Astrocyte (in vitro differentiated cells and primary cell): ENCODE measurements around the gene ADAMTS17. TPM values are rescaled to one million over a fixed set of nuclear protein-coding genes. Genes with fewer than 3 reads are reported as not detected.
A peak's percentile ranks its signal among the peaks of the same experiment; 100 is the strongest.

Experiments
- DNase-seq: peaks from one replicate; pipeline ENCODE4 v3.0.0-alpha.2; 2010; ENCODE audit warnings: low read depth
- FAIRE-seq: peaks from 2 replicates; lab custom pipeline; 2011; peaks lifted over from hg19 to GRCh38; lab: Jason Lieb, UNC
- H2AFZ ChIP-seq: 2 replicates; pipeline ENCODE4 v1.6.0; 2012; ENCODE audit warnings: low read depth, low read length, inconsistent platforms
- H3K27ac ChIP-seq: 2 replicates; pipeline ENCODE4 v1.5.1; 2011; ENCODE audit warnings: low read depth, low read length, inconsistent platforms
- H3K27me3 ChIP-seq: 2 replicates; pipeline ENCODE4 v1.6.0; 2011; ENCODE audit warnings: low read length, inconsistent platforms; ENCODE audit not compliant: insufficient read depth
- H3K36me3 ChIP-seq: 2 replicates; pipeline ENCODE4 v1.5.1; 2011; ENCODE audit warnings: low read length, inconsistent platforms; ENCODE audit not compliant: insufficient read depth
- H3K4me1 ChIP-seq: 2 replicates; pipeline ENCODE4 v1.5.1; 2011; ENCODE audit warnings: low read length, inconsistent platforms; ENCODE audit not compliant: insufficient read depth
- H3K4me2 ChIP-seq: 2 replicates; pipeline ENCODE4 v1.6.0; 2012; ENCODE audit warnings: low read length, inconsistent platforms
- H3K4me3 ChIP-seq: 2 replicates; pipeline ENCODE4 v1.5.1; 2011; ENCODE audit warnings: low read depth, mild to moderate bottlenecking, low read length, inconsistent platforms; ENCODE audit not compliant: insufficient read depth
- H3K79me2 ChIP-seq: 2 replicates; pipeline ENCODE4 v1.6.0; 2012; ENCODE audit warnings: mild to moderate bottlenecking, low read length, inconsistent platforms; ENCODE audit not compliant: insufficient read depth
- H3K9ac ChIP-seq: 2 replicates; pipeline ENCODE4 v1.6.0; 2012; ENCODE audit warnings: mild to moderate bottlenecking, low read length, inconsistent platforms
- H3K9me3 ChIP-seq: 2 replicates; pipeline ENCODE4 v1.5.1; 2012; ENCODE audit warnings: low read depth, mild to moderate bottlenecking, low read length, inconsistent platforms; ENCODE audit not compliant: insufficient read depth
- H4K20me1 ChIP-seq: 2 replicates; pipeline ENCODE4 v1.6.0; 2012; ENCODE audit warnings: low read length, inconsistent platforms; ENCODE audit not compliant: insufficient read depth
- H3K27ac Mint-ChIP-seq: one replicate; pipeline ENCODE4 v1.8.0; 2021; ENCODE audit warnings: mild to moderate bottlenecking, mixed read lengths; ENCODE audit not compliant: unreplicated experiment
- H3K27me3 Mint-ChIP-seq: one replicate; pipeline ENCODE4 v1.8.0; 2021; ENCODE audit warnings: low read depth, mixed read lengths; ENCODE audit not compliant: unreplicated experiment
- H3K36me3 Mint-ChIP-seq: one replicate; pipeline ENCODE4 v1.8.0; 2021; ENCODE audit warnings: low read depth, mixed read lengths; ENCODE audit not compliant: unreplicated experiment
- H3K4me1 Mint-ChIP-seq: one replicate; pipeline ENCODE4 v1.8.0; 2021; ENCODE audit warnings: low read depth, mixed read lengths; ENCODE audit not compliant: unreplicated experiment
- H3K4me3 Mint-ChIP-seq: one replicate; pipeline ENCODE4 v1.8.0; 2021; ENCODE audit warnings: mild to moderate bottlenecking, moderate library complexity, mixed read lengths; ENCODE audit not compliant: unreplicated experiment
- H3K9me3 Mint-ChIP-seq: one replicate; pipeline ENCODE4 v1.8.0; 2021; ENCODE audit warnings: mild to moderate bottlenecking, mixed read lengths; ENCODE audit not compliant: unreplicated experiment
- EZH2 ChIP-seq: IDR thresholded peaks from 2 replicates; pipeline ENCODE4 v1.6.1; 2012; ENCODE audit warnings: mild to moderate bottlenecking, low read length, inconsistent platforms; ENCODE audit not compliant: insufficient read depth
- total RNA-seq: library from RNA; stranded (reverse); gene quantifications from 2 replicates; pipeline ENCODE4 v1.2.1, GENCODE V29; 2021
- TF ChIP-seq, protein P1 (sequence below): IDR thresholded peaks from 2 replicates; pipeline ENCODE4 v1.5.1; 2011; ENCODE audit warnings: low read depth, mild to moderate bottlenecking, inconsistent platforms, low read length, moderate library complexity; ENCODE audit not compliant: insufficient read depth

ADAMTS17 gene
- total RNA-seq, 1 donor from 2014 or later, result 0.27 TPM

DNA sequence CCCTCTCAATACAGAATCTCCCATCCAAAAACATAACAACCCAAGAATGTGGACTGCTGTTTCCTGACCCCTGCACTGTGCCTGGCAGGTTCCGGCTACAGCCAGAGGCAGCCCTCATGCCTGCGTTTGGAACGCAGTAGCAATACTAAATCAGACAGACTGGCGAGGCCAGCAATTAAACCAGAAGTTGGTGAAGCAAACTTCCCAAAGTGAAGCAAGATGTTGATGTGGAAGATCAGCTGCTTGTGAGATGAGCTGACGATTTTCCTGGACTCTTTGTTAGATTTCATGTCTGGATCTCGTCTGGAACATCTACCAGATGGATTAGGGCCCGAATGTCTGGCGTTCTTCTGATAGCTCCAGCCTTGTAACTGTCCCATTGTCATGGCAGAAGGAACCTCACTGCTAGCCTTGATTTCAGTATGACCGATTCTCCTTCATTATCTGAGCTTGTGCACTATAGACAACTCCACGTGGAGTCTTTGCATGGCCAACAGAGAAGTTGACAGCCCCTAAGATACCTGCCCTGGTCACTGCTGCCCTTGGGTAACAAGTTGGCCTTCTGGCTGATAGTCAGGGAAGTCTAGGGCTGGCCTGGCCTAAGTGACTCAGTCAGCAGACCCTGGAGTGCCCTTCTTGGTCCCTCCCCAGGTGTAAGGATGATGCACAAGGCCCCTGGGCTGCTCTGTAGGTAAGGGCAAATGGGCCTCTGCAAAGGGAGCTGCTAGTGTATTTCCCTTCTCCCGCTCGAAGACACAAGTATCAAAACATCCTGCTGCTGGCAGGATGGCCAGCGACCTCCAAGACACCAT, 126.5 kb downstream of the ADAMTS17 start:
- Mint-ChIP-seq H3K4me1 (peaks cover 6% of the 10 kb centered on the region), H3K27ac (no peak overlapping the region), H3K36me3 (no peaks in the 10 kb centered on the region)

DNA sequence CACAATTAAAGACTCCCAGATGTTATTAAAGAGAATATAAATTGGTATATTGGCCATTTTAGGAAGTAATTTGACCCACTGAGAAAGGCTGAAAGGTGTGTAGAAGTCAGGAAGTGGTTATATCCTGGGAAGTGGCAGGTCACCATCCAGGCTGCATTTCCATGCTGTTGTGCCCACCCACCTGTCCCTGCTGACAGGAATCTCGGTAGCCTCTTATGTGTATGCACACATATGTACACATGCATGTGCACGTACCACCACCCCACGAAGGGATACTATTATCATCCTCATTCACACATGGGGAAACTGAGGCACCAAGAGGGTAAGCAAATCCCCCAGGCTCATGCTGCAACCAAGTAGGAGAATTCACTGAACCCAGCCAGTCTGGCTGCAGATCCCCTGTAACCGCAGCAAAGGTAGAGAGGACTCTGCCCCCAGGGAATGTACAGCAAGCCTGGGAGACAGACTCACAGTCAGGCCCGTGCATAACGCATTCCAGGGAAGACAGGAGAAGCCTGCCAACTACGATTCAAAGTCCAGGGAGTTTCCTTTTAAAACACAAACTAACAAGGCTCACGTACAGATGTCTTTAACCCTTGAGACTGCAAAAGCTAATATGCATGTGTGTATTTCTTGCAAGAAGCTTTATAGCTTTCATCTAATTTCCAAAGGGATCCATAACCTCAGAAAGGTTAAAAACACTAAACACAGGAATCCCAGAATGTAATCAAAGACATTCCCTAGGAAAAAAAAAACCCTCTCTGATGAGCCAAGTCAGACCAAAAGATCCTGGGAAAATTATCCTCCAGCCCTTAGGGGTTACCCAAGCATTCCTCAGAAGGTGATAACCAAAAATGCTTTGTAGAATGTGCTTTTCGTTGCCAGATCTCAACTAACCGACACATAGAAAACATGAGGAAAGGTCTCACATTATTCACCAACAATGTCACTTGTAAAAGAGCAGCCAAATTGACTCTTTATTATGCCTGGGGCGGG, 129.6 kb downstream of the ADAMTS17 start:
- FAIRE-seq (no peak), DNase-seq (peak; percentile 44)
- Mint-ChIP-seq H3K4me1 (peaks cover 6% of the 10 kb centered on the region), H3K36me3 (no peaks in the 10 kb centered on the region), H3K4me3 (no peak overlapping the region), H3K27ac (no peak overlapping the region), H3K9me3 (no peaks in the 10 kb centered on the region), H3K27me3 (peaks cover 27% of the 10 kb centered on the region)
- peaks cover 6% of the 10 kb centered on the region for H3K27me3 ChIP-seq
- H3K9me3 ChIP-seq, result no peaks in the 10 kb centered on the region
- peak overlapping the region; percentile 2 for H3K4me2 ChIP-seq
- H4K20me1 ChIP-seq, result no peaks in the 10 kb centered on the region
- no peak overlapping the region for H3K27ac ChIP-seq
- H2AFZ ChIP-seq, result no peak overlapping the region
- no peaks in the 10 kb centered on the region for H3K79me2 ChIP-seq
- no peak overlapping the region for H3K9ac ChIP-seq
- no peaks in the 10 kb centered on the region for H3K4me1 ChIP-seq
- TF ChIP-seq EZH2, result no peak
- TF ChIP-seq, protein P1, sequence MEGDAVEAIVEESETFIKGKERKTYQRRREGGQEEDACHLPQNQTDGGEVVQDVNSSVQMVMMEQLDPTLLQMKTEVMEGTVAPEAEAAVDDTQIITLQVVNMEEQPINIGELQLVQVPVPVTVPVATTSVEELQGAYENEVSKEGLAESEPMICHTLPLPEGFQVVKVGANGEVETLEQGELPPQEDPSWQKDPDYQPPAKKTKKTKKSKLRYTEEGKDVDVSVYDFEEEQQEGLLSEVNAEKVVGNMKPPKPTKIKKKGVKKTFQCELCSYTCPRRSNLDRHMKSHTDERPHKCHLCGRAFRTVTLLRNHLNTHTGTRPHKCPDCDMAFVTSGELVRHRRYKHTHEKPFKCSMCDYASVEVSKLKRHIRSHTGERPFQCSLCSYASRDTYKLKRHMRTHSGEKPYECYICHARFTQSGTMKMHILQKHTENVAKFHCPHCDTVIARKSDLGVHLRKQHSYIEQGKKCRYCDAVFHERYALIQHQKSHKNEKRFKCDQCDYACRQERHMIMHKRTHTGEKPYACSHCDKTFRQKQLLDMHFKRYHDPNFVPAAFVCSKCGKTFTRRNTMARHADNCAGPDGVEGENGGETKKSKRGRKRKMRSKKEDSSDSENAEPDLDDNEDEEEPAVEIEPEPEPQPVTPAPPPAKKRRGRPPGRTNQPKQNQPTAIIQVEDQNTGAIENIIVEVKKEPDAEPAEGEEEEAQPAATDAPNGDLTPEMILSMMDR, result no peak
- no peak overlapping the region for H3K4me3 ChIP-seq
- H3K36me3 ChIP-seq, result no peaks in the 10 kb centered on the region

More for the DNA sequence above, 126.5 kb downstream of the ADAMTS17 start:
- H4K20me1 ChIP-seq, result no peaks in the 10 kb centered on the region
- no peak overlapping the region for H3K27ac ChIP-seq
- no peak overlapping the region for H3K4me3 Mint-ChIP-seq
- no peaks in the 10 kb centered on the region for H3K9me3 ChIP-seq
- H3K9me3 Mint-ChIP-seq, result no peaks in the 10 kb centered on the region
- no peak overlapping the region for H3K4me2 ChIP-seq
- H3K27me3 Mint-ChIP-seq, result peaks cover 29% of the 10 kb centered on the region
- H3K36me3 ChIP-seq, result no peaks in the 10 kb centered on the region
- H3K27me3 ChIP-seq, result peaks cover 2% of the 10 kb centered on the region
- TF ChIP-seq EZH2, result no peak
- TF ChIP-seq, protein P1, result no peak
- H3K4me1 ChIP-seq, result no peaks in the 10 kb centered on the region
- H3K4me3 ChIP-seq, result no peak overlapping the region
- DNase-seq (no peak), FAIRE-seq (no peak)
- no peak overlapping the region for H2AFZ ChIP-seq
- H3K9ac ChIP-seq, result no peak overlapping the region
- H3K79me2 ChIP-seq, result no peaks in the 10 kb centered on the region
